Hematopoietic multipotent progenitor cell treated with erythropoietin and hydrocortisone succinate and interleukin-3 and kit ligand, for 4 days (in vitro differentiated cells): ENCODE measurements around the gene RTF1.
"Not testable (repeated sequence)": the region's sequence is repeated elsewhere in the genome, so short reads cannot be mapped to it uniquely, and the experiment has no call there.

ENCODE experiments used
- DNase-seq: peaks from one replicate; pipeline ENCODE4 v3.0.0-alpha.2; 2015

The RTF1 gene

DNA sequence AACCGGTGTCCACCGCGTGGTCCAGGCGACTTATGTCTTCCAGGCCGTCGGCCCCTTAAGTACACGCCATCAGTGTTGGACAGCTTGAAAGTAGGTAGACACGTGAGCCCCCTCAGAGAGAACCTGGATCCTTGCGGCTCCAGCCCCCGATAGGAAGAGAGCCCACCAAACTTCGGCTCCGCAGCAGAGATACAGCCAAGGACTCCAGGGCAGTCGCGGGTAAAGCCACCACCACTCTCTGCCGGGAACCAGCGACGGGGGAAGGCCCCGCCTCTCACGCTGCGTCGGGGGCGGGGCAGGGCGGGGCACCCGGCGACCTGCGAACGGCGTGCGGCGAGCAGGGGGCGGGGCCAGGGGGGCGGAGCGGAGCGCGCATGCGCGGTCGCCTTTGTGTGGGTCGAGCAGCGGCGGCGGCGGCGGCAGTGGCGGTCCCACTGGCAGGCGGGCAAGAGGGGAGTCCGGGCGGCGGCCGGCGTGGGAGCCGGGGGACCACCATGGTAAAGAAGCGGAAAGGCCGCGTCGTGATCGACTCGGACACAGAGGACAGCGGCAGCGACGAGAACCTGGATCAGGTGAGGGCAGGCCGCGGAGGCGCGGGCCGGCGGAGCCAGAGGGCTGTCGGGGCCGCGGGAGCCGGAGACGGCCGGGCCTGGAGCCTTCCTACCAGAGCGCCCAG, at the start of gene RTF1:
RTF1 (plus strand) TSS at position 354 of the 676 bp plus-strand sequence; CDS start at position 375, 21 bp downstream.
- peak; percentile 95 for DNase-seq

DNA sequence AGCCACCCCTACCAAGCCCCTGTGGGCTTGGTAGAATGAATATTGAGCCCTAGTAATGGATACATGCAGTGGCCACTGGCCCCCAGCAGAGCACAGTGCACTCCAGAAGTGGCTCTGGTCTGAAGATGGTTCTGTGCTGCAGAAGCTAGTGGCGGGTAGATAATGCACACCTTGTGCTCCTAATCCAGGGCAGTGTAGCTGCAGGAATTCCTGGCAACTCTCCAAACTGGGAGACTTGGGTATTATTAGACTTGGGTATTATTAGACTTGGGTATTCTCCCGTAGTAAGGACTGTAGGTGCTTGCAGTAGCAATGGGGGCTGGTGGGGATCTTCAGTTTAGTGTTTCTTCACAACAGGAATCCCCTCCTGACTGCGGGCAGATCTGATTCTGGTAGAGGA, 49.5 kb upstream of the RTF1 start:
- no peak for DNase-seq

DNA sequence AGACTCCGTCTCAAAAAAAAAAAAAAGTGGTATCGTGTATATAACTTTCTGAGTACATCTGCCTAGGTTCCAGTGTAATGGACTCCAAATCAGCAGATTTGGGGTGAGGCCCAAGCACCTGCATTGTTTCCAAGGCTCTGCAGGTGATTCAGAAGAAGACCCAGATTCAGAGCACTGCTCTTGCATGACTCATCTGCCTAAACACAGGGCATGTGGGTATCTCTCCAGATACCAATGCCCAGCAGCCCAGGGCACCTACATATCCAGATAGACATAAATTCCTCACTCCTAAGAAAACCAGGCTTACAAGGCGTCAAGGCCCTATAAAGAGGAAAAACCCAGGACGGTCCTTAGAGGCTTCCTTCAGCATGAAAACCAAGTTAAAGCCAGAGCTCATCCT, 38.9 kb upstream of the RTF1 start:
- DNase-seq, result no peak

DNA sequence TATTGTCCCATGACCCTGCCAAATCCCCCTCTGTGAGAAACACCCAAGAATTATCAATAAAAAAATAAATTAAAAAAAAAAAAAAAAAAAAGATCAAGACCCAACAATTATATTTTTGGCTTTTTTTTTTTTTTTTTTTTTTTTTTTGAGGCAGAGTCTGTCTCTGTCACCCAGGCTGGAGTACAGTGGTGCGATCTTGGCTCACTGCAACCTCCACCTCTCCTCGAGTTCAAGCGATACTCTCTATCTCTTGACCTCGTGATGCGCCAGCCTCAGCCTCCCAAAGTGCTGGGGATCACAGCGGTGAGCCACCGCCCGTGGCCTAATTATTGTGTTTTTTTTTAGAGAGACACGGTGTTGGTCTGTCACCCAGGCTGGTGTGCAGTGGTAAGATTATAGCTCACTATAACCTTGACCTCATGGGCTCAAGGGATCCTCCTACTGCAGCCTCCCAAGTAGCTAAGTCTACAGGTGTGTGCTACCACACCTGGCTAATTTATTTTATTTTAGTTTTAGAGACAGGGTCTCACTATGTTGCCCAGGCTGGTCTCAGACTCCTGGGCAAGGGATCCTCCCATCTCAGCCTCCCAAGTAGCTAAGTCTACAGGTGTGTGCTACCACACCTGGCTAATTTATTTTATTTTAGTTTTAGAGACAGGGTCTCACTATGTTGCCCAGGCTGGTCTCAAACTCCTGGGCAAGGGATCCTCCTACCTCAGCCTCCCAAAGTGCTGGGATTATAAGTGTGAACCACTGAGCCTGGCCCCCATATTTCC, 32.7 kb upstream of the RTF1 start:
- peak; percentile 12 for DNase-seq

DNA sequence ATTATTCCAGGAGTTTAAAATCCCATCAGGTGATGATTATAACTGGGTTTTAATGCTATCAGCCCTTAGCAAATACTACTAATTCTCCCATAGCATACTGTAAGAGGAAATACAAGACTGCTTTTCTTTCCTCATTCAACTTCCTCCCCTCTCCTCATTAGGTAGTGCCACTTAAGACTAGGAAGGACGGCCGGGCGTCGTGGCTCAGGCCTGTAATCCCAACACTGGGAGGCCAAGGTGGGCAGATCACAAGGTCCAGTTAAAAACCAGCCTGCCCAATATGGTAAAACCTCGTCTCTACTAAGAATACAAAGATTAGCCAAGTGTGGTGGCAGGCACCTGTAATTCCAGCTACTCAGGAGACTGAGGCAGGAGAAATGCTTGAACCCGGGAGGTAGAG, 29.2 kb upstream of the RTF1 start:
- no peak for DNase-seq

DNA sequence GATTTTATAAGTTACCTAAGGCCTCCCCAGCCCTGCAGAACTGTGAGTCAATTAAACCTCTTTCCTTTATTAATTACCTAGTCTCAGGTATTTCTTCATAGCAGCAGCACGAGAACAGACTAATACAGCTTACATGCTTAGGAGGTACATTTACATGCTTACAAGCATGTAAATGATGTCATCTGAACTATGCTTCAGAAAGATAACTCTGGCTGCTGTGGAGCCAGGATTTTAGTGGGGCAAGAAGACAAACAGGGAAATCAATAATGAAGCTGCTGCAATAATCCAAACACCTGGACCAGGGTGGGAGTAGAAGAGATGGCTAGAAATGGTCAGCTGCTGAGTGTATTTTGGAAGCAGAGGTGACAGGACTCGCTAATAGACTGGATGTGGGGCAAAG, 24.2 kb upstream of the RTF1 start:
- no peak for DNase-seq

DNA sequence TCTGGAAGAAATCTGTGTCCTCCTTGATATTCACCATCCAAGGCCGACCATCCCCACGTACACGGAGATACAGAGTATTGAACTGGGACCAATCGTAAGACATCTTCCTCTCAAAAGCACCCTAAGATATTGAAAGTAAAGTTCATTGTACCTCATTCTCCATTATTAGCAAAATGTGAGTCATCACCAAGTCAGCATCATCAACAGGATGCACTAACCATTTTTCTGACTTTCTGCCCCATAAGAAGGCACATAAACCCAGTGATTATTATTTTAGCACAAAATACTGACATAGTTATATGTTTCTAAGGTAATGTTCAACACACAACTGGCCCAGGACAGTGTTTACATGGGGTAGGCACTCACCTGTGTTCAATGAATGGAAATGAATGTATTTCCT, 22.0 kb upstream of the RTF1 start:
- DNase-seq, result no peak

DNA sequence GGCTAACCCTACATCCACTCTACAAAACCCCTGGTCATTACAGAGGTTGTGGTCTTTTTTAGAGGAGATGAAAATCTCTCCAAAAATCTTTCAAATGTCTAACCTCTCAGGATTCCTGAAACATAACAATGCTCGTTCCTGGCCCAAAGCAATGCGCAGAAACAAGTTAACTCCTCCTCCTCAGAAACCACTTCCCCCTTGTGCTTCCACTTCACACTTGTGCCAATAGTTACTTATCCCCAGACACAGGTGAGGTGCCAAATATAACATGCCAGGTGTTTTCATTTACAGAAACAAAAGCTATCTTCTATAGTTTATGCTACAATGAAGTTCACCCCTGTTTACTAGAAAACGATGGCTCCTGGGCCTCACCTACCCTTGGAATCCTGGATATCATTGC, 20.8 kb upstream of the RTF1 start:
- DNase-seq, result no peak

DNA sequence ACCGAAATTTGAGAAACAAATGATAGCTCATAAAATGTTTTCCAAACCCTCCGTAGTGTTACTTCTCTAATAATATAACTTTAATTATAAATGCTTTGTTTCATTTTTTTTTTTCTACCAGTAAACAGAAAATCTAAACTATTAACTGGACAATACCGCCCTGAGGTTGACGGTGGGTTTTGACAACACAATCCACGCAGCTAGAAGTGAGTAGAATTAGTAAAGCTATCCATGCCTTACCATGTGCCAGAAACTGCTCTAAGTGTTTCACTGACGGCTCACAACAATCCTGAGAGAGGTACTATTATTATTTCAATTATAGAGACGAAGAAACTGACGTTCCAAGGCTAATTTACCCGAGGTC, 15.0 kb upstream of the RTF1 start:
- no peak for DNase-seq

DNA sequence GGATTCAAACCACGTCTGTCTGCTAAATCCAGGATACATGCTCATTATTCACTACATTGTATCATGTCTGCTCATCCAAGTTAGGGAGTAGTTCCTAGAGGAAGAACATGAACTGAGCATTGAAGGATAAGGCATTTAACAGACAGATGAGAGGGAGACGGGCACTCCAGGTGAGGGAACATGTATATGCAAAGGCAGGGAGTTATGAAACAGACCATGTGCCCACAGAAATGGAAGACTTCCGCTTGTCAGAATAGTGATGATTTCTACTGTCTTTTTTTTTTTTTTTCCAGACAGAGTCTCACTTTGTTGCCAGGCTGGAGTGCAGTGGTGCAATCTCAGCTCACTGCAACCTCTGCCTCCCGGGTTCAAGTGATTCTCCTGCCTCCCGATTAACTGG, 9.6 kb upstream of the RTF1 start:
- DNase-seq, result no peak

DNA sequence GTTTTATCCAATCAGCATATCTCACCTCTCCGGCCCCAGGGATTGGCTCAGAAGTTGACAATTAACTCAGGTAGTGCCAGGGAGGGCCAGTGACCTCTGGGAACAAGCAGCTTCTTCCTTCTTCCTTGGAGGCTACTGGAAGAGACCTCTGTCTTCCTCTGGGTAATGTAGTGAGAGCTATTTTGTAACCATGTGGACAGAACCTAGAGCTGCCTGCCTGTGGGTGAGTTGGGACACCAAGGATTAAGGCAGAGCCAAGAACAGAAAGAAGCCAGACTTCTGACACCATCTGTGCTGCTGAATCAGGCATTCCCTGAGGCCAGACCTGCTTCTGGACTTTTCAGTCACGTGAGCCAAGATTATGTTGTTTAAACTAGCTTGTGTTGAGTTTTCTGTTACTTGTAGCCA, 8.7 kb upstream of the RTF1 start:
- DNase-seq, result no peak

DNA sequence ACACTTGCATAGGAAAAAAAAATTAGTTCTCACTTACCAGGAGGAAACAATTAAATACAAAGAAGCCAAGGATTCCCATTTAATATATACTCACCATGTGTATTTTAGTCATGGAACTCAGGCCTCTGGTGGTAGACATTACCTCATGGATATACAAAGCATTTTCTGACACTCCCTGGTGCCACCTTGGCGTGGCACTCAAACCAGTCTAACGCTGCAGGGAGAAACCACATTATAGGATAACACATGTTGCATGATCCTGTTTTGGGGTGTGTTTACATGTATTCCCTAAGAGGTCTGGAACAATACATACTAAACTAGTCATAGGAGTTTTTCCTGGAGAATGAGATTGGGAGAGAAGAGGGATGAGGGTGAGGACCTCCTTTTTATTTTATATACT, 5.9 kb upstream of the RTF1 start:
- no peak for DNase-seq

DNA sequence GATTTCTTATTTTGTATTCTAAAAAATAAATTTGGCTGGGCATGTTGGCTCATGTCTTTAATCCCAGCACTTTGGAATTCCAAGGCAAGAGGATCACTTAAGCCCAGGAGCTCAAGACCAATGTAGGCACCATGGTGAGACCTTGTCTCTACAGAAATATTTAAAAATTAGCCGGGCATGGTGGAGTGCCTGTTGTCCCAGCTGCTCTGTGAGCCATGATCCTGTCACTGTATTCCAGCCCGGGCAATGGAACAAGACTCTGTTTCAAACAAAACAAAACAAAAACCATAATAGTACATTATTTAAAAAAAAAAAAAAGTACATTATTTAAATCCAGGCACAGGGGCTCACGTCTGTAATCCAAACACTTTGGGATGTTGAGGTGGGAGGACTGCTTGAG, 5.5 kb upstream of the RTF1 start:
- DNase-seq, result no peak

DNA sequence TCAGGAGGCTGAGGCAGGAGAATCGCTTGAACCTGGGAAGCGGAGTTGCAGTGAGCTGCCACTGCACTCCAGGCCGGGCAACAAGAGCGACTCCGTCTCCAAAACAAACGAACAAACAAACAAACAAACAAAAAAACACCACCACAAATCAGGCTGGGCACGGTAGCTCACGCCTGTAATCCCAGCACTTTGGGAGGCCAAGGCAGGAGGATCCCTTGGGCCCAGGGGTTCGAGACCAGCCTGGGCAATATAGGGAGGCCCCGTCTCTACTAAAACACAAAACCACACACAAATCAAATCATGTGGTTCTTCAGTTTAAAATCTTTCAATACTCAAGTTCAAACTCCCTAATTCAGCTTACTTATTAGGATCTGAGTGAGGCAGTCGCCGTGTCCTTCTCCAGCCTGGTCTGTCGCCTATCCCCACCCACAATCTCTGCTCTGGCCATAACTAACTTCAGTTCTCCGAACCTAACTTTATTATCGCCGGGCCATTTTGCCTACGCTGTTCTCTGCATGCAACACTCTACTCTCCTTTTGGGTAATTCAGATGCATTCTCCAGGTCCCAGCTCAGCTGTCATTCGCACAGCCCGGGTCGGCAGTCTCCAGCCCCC, 660 bp upstream of the RTF1 start:
- DNase-seq, result no peak

DNA sequence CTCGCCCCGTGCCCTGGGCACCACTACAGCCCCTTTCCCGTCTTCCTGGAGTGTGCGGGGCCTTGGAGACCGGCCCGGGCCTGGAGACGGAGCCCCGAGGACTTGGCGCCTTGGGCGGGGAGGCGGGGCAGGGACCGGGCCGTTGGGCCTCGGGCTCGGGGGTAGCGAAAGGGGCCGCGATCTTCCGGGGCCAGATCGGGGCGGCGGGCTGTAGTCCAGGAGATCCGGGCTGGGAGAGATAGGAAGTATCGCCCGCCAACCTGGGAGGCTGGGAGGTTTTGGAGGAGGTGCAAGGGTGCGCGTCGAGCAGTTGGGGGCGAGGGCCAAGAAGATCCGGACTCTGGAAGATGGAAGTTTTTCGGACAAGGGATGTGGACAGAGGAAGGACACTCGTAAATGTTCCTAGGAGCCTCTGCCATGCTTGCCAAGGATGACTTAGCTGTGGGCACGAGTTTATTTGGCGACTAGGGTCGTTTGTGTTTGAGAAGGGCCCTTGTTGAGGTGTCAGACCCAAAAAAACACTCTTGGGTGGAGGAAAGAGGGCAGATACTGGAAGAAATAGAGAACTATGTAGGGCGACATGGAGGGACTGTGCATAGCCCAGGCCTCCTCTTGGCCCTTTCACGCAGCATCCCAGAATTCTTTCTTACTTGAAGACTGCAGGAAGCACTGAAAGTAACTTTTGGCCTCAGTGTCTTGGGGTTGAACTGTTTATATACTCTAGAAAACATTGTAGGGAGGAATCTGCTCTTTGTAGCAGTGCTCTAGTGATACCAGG, 712 bp downstream of the RTF1 start:
- DNase-seq, result peak; percentile 68

DNA sequence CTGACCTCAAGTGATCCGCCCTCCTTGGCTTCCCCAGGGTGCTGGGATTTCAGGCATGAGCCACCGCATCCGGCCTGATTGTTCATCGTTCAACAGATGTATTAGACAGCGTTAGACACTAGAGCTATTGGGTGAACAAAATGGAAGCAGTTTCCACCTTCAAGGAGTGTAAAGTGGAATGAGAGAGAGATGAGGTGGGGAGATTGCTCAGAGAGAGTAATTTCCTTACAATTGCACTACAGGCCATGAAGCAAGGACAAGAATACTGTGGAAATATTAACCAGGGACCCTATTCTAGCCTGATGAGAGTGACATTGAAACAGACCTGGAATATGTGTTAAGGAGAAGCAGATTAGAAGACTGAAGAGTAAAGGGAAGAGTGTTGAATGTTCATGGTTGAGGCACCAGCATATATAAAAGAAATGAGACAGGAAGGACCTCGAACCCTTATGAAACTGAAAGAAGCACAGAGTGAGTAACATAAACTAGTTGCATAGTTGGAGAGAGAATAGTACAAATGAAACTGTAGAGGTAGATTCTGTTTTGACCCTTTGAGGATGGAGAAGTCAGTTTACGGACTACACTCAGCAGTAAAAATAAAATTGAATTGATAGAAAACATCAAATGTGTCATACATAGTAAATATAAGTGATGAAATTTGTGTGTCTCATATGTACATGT, 7.2 kb downstream of the RTF1 start:
- no peak for DNase-seq

DNA sequence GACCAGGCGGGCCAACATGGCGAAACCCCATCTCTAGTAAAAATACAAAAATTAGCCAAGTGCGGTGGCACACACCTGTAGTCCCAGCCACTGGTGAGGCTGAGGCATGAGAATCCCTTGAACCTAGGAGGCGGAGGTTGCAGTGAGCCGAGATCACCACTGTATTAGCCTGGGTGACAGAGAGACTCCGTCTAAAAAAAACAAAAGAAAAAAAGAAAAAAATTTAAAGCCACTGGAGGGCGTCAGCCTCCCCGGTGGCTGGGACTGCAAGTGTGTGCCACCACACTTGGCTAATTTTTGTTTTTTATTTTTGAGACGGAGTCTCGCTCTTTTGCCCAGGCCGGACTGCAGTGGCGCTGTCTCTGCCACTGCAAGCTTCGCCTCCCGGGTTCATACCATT, 7.9 kb downstream of the RTF1 start:
- peak; percentile 23 for DNase-seq

DNA sequence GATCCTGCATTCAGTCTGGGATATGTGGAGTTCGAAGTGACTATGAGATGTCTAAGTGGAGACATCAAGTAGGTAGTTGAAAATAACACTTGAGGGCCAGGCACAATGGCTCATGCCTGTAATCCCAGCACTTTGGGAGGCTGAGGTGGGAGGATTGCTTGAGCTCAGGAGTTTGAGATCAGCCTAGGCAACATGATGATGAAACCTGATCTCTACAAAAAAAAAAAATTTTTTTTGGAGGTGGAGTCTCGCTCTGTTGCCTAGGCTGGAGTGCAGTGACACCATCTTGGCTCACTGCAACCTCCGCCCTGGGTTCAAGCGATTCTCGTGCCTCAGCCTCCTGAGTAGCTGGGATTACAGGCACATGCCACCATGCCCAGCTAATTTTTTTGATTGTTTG, 9.0 kb downstream of the RTF1 start:
- DNase-seq, result not testable (repeated sequence)

DNA sequence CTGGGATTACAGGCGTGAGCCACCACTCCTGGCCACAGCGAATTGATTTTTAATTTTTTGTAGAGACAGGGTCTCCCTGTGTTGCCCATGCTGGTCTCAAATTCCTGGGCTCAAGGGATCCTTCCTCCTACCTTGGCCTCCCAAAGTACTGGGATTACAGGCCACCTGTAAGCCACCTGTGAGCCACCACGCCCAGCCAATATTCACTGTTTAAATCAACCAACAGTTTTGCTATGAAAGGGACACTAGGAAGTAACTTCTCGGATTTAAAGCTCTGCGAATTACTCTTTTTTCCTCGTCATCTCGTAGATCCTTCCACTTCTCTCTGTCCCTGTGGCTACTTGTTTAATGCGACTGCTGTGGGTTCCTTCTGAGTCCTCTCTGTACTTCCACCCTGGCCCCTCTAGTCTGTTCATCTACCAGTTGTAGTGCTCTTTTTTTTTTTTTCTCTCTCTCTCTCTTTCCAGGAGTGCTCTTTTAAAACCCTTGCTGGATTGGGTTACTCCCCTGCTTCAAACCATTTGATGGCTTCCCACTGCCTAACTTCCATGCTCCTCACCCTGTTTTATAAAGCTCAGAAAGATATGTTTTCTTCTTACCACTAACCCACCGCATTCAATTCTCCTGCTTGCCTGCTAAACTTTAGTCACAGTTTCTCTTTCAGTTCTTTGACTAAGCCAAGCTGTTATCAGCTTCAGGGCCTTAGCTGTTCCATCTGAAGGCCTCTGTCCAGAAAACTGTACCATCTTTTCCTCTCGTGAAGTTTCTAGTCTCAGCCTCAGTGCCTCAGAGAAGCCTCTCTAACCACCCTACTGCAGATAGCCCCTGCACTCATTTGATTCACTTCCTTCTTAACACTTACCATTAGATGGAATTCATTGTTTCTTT, 12.4 kb downstream of the RTF1 start:
- peak; percentile 27 for DNase-seq

DNA sequence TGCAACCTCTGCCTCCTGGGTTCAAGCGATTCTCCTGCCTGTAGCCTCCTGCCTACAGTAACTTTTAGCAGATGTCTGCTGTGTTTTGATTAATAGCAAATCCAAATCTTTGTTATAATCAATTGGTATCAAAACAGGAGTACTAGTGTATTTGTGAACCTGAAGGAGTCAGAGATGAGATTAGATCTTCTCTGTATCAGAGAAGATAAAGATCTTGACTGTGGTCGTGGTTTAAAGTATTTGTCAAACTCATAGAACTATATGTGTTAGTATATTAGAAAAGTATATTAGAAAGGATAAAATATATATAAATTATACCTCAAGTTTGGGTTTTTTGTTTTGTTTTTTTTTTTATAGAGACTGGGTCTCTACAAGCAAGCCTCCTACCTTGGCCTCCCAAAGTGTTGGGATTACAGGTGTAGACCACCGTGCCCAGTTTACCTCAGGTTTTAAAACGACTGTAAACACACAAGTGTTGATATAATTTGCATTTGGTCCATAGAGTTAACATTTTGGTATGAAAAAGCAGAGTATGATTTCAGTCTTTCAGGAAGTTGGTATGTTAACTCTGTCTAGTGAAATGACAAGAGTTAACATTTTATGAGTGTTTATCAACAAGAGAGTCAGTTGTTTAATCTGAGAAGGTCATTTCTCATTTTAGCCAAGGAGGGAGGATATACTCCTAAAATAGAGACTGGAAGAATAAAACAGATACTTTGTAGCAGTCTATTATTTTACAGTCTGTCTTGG, 18.3 kb downstream of the RTF1 start:
- peak; percentile 29 for DNase-seq

DNA sequence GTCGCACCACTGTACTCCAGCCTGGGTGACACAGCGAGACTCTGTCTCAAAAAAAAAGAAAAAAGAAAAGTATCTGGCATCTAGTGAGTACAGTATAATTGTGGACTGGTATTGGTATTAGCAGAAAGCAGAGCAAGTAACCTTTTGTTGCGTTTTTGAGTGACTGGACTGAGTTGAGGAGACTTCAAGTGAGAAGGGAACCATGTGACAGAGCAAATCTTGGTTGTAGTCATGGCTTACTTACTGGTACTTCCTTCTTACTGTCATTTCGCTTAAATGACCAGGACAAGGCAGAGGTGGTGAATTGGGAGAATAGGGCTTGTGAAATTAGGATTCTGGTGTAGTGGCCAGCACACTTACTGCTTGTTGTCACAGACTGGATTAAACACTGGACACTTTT, 20.6 kb downstream of the RTF1 start:
- DNase-seq, result no peak
